ENCODE results near the gene ZDHHC6.
"Not testable (repeated sequence)": the region's sequence is repeated elsewhere in the genome, so short reads cannot be mapped to it uniquely, and the experiment has no call there.

The ZDHHC6 gene

DNA sequence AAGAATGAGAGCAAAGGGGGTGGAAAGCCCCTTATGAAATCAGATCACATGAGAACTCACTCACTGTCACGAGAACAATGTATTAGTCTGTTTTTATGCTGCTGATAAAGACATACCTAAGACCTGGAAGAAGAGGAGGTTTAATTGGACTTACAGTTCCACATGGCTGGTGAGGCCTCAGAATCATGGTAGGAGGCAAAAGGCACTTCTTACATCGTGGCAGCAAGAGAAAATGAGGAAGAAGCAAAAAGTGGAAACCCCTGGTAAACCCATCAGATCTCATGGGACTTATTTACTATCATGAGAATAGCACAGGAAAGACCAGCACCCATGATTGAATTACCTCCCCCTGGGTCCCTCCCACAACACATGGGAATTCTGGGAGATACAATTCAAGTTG is 39.9 kb downstream of the ZDHHC6 start:
- H3K27me3 ChIP-seq (ENCODE audit: control insufficient read depth, insufficient read depth, low read length); H3K4me3 ChIP-seq (ENCODE audit: low read length); H3K9ac ChIP-seq (ENCODE audit: low read length); H3K36me3 ChIP-seq (ENCODE audit: control insufficient read depth, low read depth, low read length); H3K27ac ChIP-seq (ENCODE audit: low read length); H3K9me3 ChIP-seq (ENCODE audit: control insufficient read depth, low read depth, low read length); H3K4me1 ChIP-seq (ENCODE audit: control insufficient read depth, low read depth, low read length): not testable (repeated sequence)

DNA sequence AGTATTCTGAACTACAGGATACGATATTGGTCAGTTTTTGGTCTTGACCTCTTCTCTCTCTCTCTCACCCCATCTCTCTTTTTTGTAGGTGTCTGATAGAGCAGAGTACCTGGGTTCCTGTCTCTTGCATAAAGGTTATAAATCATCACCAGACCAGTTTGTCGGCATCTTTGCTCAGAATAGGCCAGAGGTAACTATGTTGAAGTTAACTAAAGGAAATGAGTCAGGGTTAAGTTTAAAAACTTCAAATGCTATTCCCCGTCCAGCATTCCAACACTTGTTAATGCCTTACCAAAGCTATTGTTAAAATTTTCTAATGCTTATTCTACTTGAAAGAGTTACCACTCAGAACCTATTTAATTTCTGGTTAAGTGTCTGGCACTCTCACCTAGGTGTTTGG is 42.1 kb downstream of the ZDHHC6 start:
- Histone ChIP-seq H3K27me3 (ENCODE audit: control insufficient read depth, insufficient read depth, low read length) (no peaks in the 10 kb centered on the region), H3K4me3 (ENCODE audit: low read length) (no peak overlapping the region), H3K4me1 (ENCODE audit: control insufficient read depth, low read depth, low read length) (no peaks in the 10 kb centered on the region), H3K9ac (ENCODE audit: low read length) (no peak overlapping the region), H3K9me3 (ENCODE audit: control insufficient read depth, low read depth, low read length) (no peaks in the 10 kb centered on the region), H3K36me3 (ENCODE audit: control insufficient read depth, low read depth, low read length) (no peaks in the 10 kb centered on the region), H3K27ac (ENCODE audit: low read length) (no peak overlapping the region)

DNA sequence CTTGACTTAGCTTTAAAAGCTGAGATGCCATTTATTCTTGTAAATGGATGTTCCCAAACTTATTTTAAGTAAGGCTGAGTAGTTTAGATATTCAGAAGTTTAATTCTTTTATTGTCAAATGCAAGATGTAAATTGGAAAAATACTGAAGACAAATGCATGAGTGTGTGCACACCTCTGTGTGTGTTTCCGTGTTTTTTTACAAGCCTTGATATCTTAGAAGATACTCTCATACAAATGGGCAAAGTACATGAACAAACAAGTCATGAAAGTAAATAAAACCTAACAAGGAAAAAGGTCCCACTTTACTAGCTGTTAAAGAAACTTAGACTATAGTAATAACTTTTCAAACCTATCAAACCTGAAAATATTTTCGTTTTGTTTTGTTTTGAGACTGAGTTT is 43.8 kb downstream of the ZDHHC6 start:
- H3K4me3 ChIP-seq (ENCODE audit: low read length): no peak overlapping the region
- H3K36me3 ChIP-seq (ENCODE audit: control insufficient read depth, low read depth, low read length): no peaks in the 10 kb centered on the region
- H3K4me1 ChIP-seq (ENCODE audit: control insufficient read depth, low read depth, low read length): no peaks in the 10 kb centered on the region
- H3K9me3 ChIP-seq (ENCODE audit: control insufficient read depth, low read depth, low read length): no peaks in the 10 kb centered on the region
- no peak overlapping the region for H3K9ac ChIP-seq (ENCODE audit: low read length)
- no peak overlapping the region for H3K27ac ChIP-seq (ENCODE audit: low read length)
- no peaks in the 10 kb centered on the region for H3K27me3 ChIP-seq (ENCODE audit: control insufficient read depth, insufficient read depth, low read length)

DNA sequence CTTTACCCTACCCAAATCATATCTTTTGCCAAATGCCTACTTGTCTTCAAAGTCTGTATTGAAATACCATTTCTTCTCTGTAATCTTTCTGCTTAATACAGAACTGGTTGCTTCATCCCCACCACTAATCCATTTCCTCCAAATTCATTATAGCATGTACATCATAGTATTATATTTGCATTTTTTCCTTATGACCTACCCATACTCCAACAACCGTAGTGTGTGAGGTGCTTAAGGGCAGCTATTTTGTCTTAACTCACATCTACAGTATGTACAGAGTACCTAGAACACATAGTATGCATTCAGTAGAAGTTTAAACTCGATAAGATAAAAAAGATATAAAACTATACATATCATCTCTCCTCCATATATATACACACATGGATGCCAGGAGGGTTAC is 49.1 kb downstream of the ZDHHC6 start:
- H3K9me3 ChIP-seq (ENCODE audit: control insufficient read depth, low read depth, low read length): no peaks in the 10 kb centered on the region
- no peaks in the 10 kb centered on the region for H3K4me1 ChIP-seq (ENCODE audit: control insufficient read depth, low read depth, low read length)
- no peaks in the 10 kb centered on the region for H3K36me3 ChIP-seq (ENCODE audit: control insufficient read depth, low read depth, low read length)
- no peak overlapping the region for H3K9ac ChIP-seq (ENCODE audit: low read length)
- no peak overlapping the region for H3K4me3 ChIP-seq (ENCODE audit: low read length)
- no peak overlapping the region for H3K27ac ChIP-seq (ENCODE audit: low read length)
- no peaks in the 10 kb centered on the region for H3K27me3 ChIP-seq (ENCODE audit: control insufficient read depth, insufficient read depth, low read length)

DNA sequence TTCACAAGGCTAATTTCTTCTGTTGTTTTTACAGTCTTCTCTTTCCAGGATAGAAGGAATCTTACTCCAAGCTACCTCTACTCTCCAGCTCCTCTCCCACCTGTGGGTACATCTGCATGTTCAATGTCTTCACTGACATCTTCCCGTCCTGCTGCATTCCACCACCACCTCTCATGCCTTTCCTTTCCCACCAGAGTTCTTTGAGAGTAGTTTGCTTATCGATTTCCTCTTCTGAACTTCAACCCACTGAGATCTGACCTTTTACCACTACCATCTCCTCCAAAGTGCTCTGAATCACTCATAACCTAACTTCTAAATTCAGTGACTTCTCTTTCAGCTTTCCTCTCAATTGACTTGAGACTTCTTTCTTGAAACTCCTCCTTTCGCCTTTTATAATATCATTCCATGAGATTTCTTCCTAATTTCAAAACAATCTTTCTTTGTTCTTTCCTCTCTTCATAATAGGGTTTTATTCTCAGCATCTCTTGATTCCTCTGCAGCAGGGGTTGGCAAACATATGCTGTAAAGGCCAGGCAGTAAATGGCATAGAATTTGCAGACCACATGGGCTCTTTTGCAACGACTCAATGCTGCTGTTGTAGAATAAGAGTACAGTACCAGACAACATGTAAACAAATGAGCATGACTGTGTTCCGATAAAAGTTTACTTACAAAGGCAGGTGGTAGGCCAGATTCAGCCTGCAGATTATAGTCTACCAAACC is 50.7 kb downstream of the ZDHHC6 start:
- Histone ChIP-seq H3K36me3 (ENCODE audit: control insufficient read depth, low read depth, low read length) (no peaks in the 10 kb centered on the region), H3K4me3 (ENCODE audit: low read length) (no peak overlapping the region), H3K9me3 (ENCODE audit: control insufficient read depth, low read depth, low read length) (no peaks in the 10 kb centered on the region), H3K27me3 (ENCODE audit: control insufficient read depth, insufficient read depth, low read length) (no peaks in the 10 kb centered on the region), H3K4me1 (ENCODE audit: control insufficient read depth, low read depth, low read length) (no peaks in the 10 kb centered on the region), H3K27ac (ENCODE audit: low read length) (no peak overlapping the region), H3K9ac (ENCODE audit: low read length) (no peak overlapping the region)

DNA sequence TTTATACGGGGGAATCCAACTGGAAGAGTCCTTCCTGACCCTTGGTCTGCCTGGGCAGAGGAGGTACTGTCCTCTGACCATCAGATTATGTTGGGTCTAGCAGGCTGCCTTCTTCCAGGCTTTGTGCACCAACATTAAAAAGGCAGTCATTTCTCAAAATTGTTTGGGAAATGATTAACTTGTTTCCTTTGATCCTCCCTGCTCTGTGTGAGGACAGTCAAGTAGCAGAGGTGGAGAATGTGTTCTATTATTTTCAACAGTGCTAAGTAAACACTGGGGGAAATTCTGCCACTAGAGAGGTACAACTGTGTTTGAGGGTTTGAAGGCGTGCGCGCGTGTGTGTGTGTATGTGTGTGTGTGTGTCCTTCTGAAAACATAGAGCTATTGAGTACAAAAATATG is 52.2 kb downstream of the ZDHHC6 start:
- Histone ChIP-seq H3K9ac (ENCODE audit: low read length) (no peak overlapping the region), H3K9me3 (ENCODE audit: control insufficient read depth, low read depth, low read length) (no peaks in the 10 kb centered on the region), H3K27ac (ENCODE audit: low read length) (no peak overlapping the region), H3K36me3 (ENCODE audit: control insufficient read depth, low read depth, low read length) (no peaks in the 10 kb centered on the region), H3K27me3 (ENCODE audit: control insufficient read depth, insufficient read depth, low read length) (no peaks in the 10 kb centered on the region), H3K4me1 (ENCODE audit: control insufficient read depth, low read depth, low read length) (no peaks in the 10 kb centered on the region), H3K4me3 (ENCODE audit: low read length) (no peak overlapping the region)

DNA sequence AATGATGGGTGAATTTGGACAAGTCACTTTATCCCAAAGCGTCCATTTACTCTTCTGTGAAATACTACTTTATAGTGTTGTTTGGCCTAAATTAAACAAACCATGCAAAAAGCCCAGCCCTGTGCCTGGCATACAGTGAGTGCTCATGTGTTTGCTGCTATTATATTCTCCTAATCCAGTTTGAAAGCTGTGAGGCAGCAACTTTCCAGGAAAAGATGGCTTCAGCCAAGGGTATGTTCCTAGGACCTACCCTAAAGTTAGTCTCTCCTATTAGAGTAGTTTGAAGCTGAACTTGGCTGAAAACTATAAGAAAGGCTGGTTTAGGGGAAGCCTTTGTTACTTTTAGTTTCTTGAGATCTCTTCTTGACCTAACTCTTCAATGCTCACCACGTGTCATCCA is 52.9 kb downstream of the ZDHHC6 start:
- H3K9ac ChIP-seq (ENCODE audit: low read length): no peak overlapping the region
- H3K27ac ChIP-seq (ENCODE audit: low read length): no peak overlapping the region
- no peaks in the 10 kb centered on the region for H3K4me1 ChIP-seq (ENCODE audit: control insufficient read depth, low read depth, low read length)
- H3K9me3 ChIP-seq (ENCODE audit: control insufficient read depth, low read depth, low read length): no peaks in the 10 kb centered on the region
- no peaks in the 10 kb centered on the region for H3K36me3 ChIP-seq (ENCODE audit: control insufficient read depth, low read depth, low read length)
- H3K27me3 ChIP-seq (ENCODE audit: control insufficient read depth, insufficient read depth, low read length): no peaks in the 10 kb centered on the region
- H3K4me3 ChIP-seq (ENCODE audit: low read length): no peak overlapping the region

DNA sequence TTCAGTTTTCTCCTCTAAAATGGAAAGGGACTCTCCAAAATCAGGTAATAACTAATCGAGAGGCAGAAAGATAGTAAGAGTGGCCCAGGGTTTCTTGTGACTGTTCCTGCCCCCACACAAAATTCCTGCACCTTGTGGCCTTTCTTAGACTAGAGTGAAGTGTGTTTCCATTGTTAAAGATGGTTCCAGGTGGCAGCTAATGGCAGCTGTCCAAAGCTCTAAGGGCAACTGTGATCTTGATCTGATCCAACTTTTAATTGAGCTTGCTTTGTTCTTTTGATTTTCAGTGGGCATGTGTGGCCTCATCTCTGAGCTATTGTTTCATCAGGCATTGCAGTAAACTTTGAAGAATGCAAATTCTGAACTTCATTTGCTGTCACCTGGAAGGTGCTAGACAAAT is 53.4 kb downstream of the ZDHHC6 start:
- H3K36me3 ChIP-seq (ENCODE audit: control insufficient read depth, low read depth, low read length): no peaks in the 10 kb centered on the region
- H3K4me1 ChIP-seq (ENCODE audit: control insufficient read depth, low read depth, low read length): no peaks in the 10 kb centered on the region
- no peak overlapping the region for H3K27ac ChIP-seq (ENCODE audit: low read length)
- H3K9ac ChIP-seq (ENCODE audit: low read length): no peak overlapping the region
- no peaks in the 10 kb centered on the region for H3K27me3 ChIP-seq (ENCODE audit: control insufficient read depth, insufficient read depth, low read length)
- H3K9me3 ChIP-seq (ENCODE audit: control insufficient read depth, low read depth, low read length): no peaks in the 10 kb centered on the region
- H3K4me3 ChIP-seq (ENCODE audit: low read length): no peak overlapping the region

DNA sequence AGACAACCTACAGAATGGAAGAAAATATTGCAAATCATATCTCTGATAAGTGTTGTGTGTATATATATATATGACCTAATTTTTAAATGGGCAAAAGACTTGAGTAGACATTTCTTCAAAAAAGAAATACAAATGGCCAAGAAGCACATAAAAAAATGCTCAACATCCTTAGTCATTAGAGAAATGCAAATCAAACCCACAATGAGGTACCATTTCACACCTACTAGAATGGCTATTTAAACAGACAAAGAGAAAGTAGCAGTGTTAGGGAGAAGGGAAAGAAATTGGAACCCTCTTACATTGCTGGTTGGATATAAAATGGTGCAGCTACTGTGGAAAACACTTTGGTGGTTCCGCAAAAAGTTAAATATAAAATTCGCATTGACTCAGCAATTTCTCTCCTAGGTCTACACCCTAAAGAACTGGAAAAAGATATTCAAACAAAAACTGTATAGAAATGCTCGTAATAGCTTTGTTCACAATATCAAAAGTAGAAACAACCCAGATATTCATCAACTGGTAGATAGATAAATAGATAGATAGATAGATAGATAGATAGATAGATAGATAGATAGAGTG is 56.5 kb downstream of the ZDHHC6 start:
- H3K27ac ChIP-seq (ENCODE audit: low read length): no peak overlapping the region
- H3K9ac ChIP-seq (ENCODE audit: low read length): no peak overlapping the region
- no peaks in the 10 kb centered on the region for H3K36me3 ChIP-seq (ENCODE audit: control insufficient read depth, low read depth, low read length)
- no peaks in the 10 kb centered on the region for H3K4me1 ChIP-seq (ENCODE audit: control insufficient read depth, low read depth, low read length)
- H3K4me3 ChIP-seq (ENCODE audit: low read length): no peak overlapping the region
- no peaks in the 10 kb centered on the region for H3K9me3 ChIP-seq (ENCODE audit: control insufficient read depth, low read depth, low read length)
- H3K27me3 ChIP-seq (ENCODE audit: control insufficient read depth, insufficient read depth, low read length): no peaks in the 10 kb centered on the region

DNA sequence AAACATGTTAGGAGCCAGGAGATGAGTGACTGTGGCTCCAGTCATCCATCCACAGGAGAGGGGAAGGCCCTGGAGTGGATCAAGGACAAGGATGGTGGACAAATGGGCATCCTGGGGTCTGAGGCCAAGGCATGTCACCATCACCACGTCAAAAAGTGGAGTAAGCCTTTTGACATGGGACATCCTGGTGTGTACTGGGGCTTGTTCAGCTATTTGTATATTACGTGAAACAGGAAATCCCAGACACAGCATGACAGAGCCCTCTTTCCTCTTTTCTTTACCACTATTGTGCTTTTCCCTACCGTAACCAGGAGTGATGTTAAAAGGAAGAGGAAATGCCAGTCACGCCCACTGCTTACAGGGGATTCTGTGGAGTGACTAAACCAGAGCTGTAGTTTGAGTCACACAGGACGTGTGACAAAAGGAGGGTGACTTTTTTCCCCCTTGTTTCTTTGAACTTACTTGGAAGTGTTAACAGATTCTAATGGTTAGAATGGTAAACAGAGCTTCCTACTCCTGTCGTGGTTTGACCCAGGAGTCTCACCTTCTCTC is 57.4 kb downstream of the ZDHHC6 start:
- H3K9ac ChIP-seq (ENCODE audit: low read length): no peak overlapping the region
- no peaks in the 10 kb centered on the region for H3K4me1 ChIP-seq (ENCODE audit: control insufficient read depth, low read depth, low read length)
- no peak overlapping the region for H3K27ac ChIP-seq (ENCODE audit: low read length)
- H3K36me3 ChIP-seq (ENCODE audit: control insufficient read depth, low read depth, low read length): no peaks in the 10 kb centered on the region
- H3K4me3 ChIP-seq (ENCODE audit: low read length): no peak overlapping the region
- H3K27me3 ChIP-seq (ENCODE audit: control insufficient read depth, insufficient read depth, low read length): no peaks in the 10 kb centered on the region
- H3K9me3 ChIP-seq (ENCODE audit: control insufficient read depth, low read depth, low read length): no peaks in the 10 kb centered on the region

DNA sequence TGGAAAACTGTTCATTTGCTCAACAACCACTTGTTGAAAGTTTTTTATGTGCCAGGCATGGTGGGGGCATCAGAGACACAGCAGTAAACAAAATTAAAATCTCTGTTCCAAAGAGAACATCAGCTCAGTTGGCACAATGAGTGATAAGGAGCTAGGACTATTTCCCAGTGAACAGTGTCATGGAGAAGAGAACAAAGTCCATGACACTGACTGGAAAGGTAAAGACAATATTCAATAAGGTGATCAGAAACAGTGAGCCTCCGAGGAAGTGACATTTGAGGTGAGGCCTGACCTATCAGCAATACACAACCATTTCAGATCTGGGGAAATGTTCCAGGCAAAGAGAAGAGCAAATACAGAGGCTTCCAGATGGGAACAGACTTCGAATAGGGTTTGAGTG is 58.2 kb downstream of the ZDHHC6 start:
- Histone ChIP-seq H3K9me3 (ENCODE audit: control insufficient read depth, low read depth, low read length) (no peaks in the 10 kb centered on the region), H3K4me1 (ENCODE audit: control insufficient read depth, low read depth, low read length) (no peaks in the 10 kb centered on the region), H3K9ac (ENCODE audit: low read length) (no peak overlapping the region), H3K4me3 (ENCODE audit: low read length) (no peak overlapping the region), H3K36me3 (ENCODE audit: control insufficient read depth, low read depth, low read length) (no peaks in the 10 kb centered on the region), H3K27ac (ENCODE audit: low read length) (no peak overlapping the region), H3K27me3 (ENCODE audit: control insufficient read depth, insufficient read depth, low read length) (no peaks in the 10 kb centered on the region)

DNA sequence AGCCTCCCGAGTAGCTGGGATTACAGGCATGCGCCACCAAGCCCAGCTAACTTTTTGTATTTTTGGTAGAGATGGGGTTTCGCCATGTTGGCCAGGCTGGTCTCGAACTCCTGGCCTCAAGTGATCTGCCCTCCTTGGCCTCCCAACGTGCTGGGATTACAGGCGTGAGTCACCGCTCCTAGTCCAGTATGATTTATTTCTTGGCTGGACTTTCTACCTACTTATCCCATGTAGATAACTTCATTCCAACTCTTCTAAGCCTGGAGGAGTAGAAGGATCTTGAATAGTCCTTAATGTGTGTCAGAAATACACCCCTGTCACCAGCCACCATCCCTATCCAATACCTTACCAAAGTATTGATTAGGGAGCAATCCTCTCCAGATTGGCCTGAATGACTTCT is 58.7 kb downstream of the ZDHHC6 start:
- not testable (repeated sequence) for H3K27me3 ChIP-seq (ENCODE audit: control insufficient read depth, insufficient read depth, low read length); H3K4me1 ChIP-seq (ENCODE audit: control insufficient read depth, low read depth, low read length); H3K36me3 ChIP-seq (ENCODE audit: control insufficient read depth, low read depth, low read length); H3K9ac ChIP-seq (ENCODE audit: low read length); H3K9me3 ChIP-seq (ENCODE audit: control insufficient read depth, low read depth, low read length); H3K27ac ChIP-seq (ENCODE audit: low read length); H3K4me3 ChIP-seq (ENCODE audit: low read length)

All from iPS-18a (cell line).